ENCODE results near the gene RUFY2. TPM values are rescaled to one million over a fixed set of nuclear protein-coding genes. Genes with fewer than 3 reads are reported as not detected.

RUFY2 gene
- total RNA-seq, 3 donors from 2014 or later (not counting 1 experiment from before 2014, with no cell fraction given), result 24.7 to 31.9 (median 31.4) TPM

GRCh38 chr10:68334672-68335467 lies 72.2 kb downstream of the RUFY2 start:
- no CpG with 5 or more reads among the region's 8 CpGs for WGBS (ENCODE audit: insufficient coverage)
- Mint-ChIP-seq H3K27ac (peak overlapping the region; percentile 97 to 99), H3K4me3 (peak overlapping the region; percentile 98), H3K27me3 (ENCODE audit: low read depth in 2 of 2) (no peaks in the 10 kb centered on the region), H3K9me3 (no peaks in the 10 kb centered on the region), H3K36me3 (no peaks in the 10 kb centered on the region), H3K4me1 (peaks cover 73 to 79% of the 10 kb centered on the region in 2 donors)
- Histone ChIP-seq H3K27me3 (ENCODE audit: control insufficient read depth, insufficient read depth, low read length) (no peaks in the 10 kb centered on the region), H3K4me3 (ENCODE audit: low read length) (no peak overlapping the region), H3K36me3 (ENCODE audit: control insufficient read depth, insufficient read depth, low read length) (peaks cover 19% of the 10 kb centered on the region), H3K27ac (ENCODE audit: low read length) (peak overlapping the region; percentile 13), H3K4me1 (ENCODE audit: control insufficient read depth, insufficient read depth, low read length) (peaks cover 11% of the 10 kb centered on the region), H3K9me3 (ENCODE audit: control insufficient read depth, insufficient read depth, low read length) (no peaks in the 10 kb centered on the region)
- intact Hi-C loops (cut with micrococcal nuclease), result loop anchor here (5.0 kb wide), 4 partner anchors 192 to 573 kb away; partner anchors contain the start of genes CCAR1 and SLC25A16
- DNase-seq (no peak), ATAC-seq (no peak)
- TF ChIP-seq CTCF (IDR thresholded peaks at IDR 0.05), result no peak

- H3K4me3 ChIP-seq (ENCODE audit: low read length), result peak overlapping the region; percentile 97
- H3K36me3 Mint-ChIP-seq, result no peaks in the 10 kb centered on the region
- no peak for DNase-seq
- no peaks in the 10 kb centered on the region for H3K27me3 Mint-ChIP-seq (ENCODE audit: low read depth in 2 of 2)
- peak overlapping the region; percentile 98 for H3K4me3 Mint-ChIP-seq
- 0% methylated on average over 2 of the region's 10 CpGs for WGBS (ENCODE audit: insufficient coverage)
- H3K4me1 Mint-ChIP-seq, result peaks cover 73 to 75% of the 10 kb centered on the region in 2 donors
- H3K9me3 ChIP-seq (ENCODE audit: control insufficient read depth, insufficient read depth, low read length), result no peaks in the 10 kb centered on the region
- H3K36me3 ChIP-seq (ENCODE audit: control insufficient read depth, insufficient read depth, low read length), result peaks cover 8% of the 10 kb centered on the region
- ATAC-seq, result no peak
- peak overlapping the region; percentile 95 for H3K27ac ChIP-seq (ENCODE audit: low read length)
- H3K9me3 Mint-ChIP-seq, result no peaks in the 10 kb centered on the region
- TF ChIP-seq CTCF (IDR thresholded peaks at IDR 0.05), result no peak
- peak overlapping the region; percentile 97 to 99 for H3K27ac Mint-ChIP-seq
- no peaks in the 10 kb centered on the region for H3K27me3 ChIP-seq (ENCODE audit: control insufficient read depth, insufficient read depth, low read length)
- intact Hi-C loops (cut with micrococcal nuclease), result loop anchor here (2.0 to 5.0 kb wide), 6 partner anchors 194 to 571 kb away; partner anchors contain the start of genes CCAR1, HERC4 and SLC25A16
- peaks cover 11% of the 10 kb centered on the region for H3K4me1 ChIP-seq (ENCODE audit: control insufficient read depth, insufficient read depth, low read length)
These were observed 73.3 kb downstream of the RUFY2 start for GRCh38 chr10:68333440-68334431.

- Mint-ChIP-seq H3K27me3 (ENCODE audit: low read depth in 2 of 2) (no peaks in the 10 kb centered on the region), H3K4me3 (peak overlapping the region; percentile 98), H3K9me3 (no peaks in the 10 kb centered on the region), H3K4me1 (peaks cover 67 to 69% of the 10 kb centered on the region in 2 donors), H3K36me3 (no peaks in the 10 kb centered on the region), H3K27ac (peak overlapping the region; percentile 97 to 99)
- Histone ChIP-seq H3K36me3 (ENCODE audit: control insufficient read depth, insufficient read depth, low read length) (peaks cover 3% of the 10 kb centered on the region), H3K9me3 (ENCODE audit: control insufficient read depth, insufficient read depth, low read length) (no peaks in the 10 kb centered on the region), H3K4me1 (ENCODE audit: control insufficient read depth, insufficient read depth, low read length) (peaks cover 11% of the 10 kb centered on the region), H3K27ac (ENCODE audit: low read length) (peak overlapping the region; percentile 95), H3K27me3 (ENCODE audit: control insufficient read depth, insufficient read depth, low read length) (no peaks in the 10 kb centered on the region), H3K4me3 (ENCODE audit: low read length) (peak overlapping the region; percentile 97)
- intact Hi-C loops (cut with micrococcal nuclease), result loop anchor here (2.0 to 5.0 kb wide), 6 partner anchors 194 to 571 kb away; partner anchors contain the start of genes CCAR1, HERC4 and SLC25A16
- ATAC-seq (no peak), DNase-seq (peak in 1 of 2 donors; percentile 34)
- WGBS (ENCODE audit: insufficient coverage), result under 1% methylated on average over 9 of the region's 10 CpGs
- TF ChIP-seq CTCF (IDR thresholded peaks at IDR 0.05), result no peak
These were observed 74.0 kb downstream of the RUFY2 start for GRCh38 chr10:68333058-68333395.
